Sigmoid colon (tissue), 7 donors: ENCODE results near the gene SV2B. TPM values are rescaled to one million over a fixed set of nuclear protein-coding genes. Genes with fewer than 3 reads are reported as not detected.

Source experiments
- DNase-seq: peaks from one replicate; pipeline ENCODE4 v3.0.0-alpha.2; 2019
- H3K27ac ChIP-seq, 4 donors: fragments of 200-600 bp; sonication (generic); one replicate each; pipeline ENCODE4 v1.5.1; 2016 to 2019; ENCODE audit warnings: mild to moderate bottlenecking in 1 of 4
- H3K27me3 ChIP-seq, 3 donors: fragments of 200-600 bp; sonication (generic); one replicate each; pipeline ENCODE4 v1.5.1; 2019; ENCODE audit warnings: mild to moderate bottlenecking in 1 of 3
- H3K36me3 ChIP-seq, 4 donors: fragments of 200-600 bp; sonication (generic); one replicate each; pipeline ENCODE4 v1.5.1; 2016 to 2019
- H3K4me1 ChIP-seq, 4 donors: fragments of 200-600 bp; sonication (generic); one replicate each; pipeline ENCODE4 v1.5.1; 2017 to 2019
- H3K4me3 ChIP-seq, 4 donors: fragments of 200-600 bp; sonication (generic); one replicate each; pipeline ENCODE4 v1.5.1; 2017 to 2019; ENCODE audit warnings: mild to moderate bottlenecking in 2 of 4, moderate library complexity in 1 of 4
- H3K9me3 ChIP-seq, 4 donors: fragments of 200-600 bp in 3 of 4; sonication (generic) in 3 of 4; one replicate each; pipeline versions ENCODE4 v1.5.1 to v1.6.1; 2013 to 2019
- EP300 ChIP-seq, 4 donors: sonication (generic); formaldehyde crosslinking; IDR thresholded peaks; one replicate each; pipeline ENCODE4 v1.6.1; 2017; ENCODE audit warnings: antibody characterized with exemption in 4 of 4
- POLR2A ChIP-seq, 2 donors: fragments of 450-650 bp; IDR thresholded peaks; one replicate each; pipeline ENCODE4 v1.6.1; 2016; ENCODE audit warnings: antibody characterized with exemption in 2 of 2, mild to moderate bottlenecking in 2 of 2, moderate library complexity in 2 of 2
- POLR2AphosphoS5 ChIP-seq, 4 donors: sonication (generic); formaldehyde crosslinking; IDR thresholded peaks; one replicate each; pipeline ENCODE4 v1.6.1; 2017; ENCODE audit warnings: antibody characterized with exemption in 4 of 4
- WGBS, 2 donors: extraction: QIAGEN DNeasy Blood & Tissue Kit; methylation state at CpG; one replicate each; pipeline ENCODE4 v1.1.7; 2013; 5-methylcytosine and 5-hydroxymethylcytosine counted together
- intact Hi-C: fragments of 100-400 bp; cut with DNase I; formaldehyde crosslinking; loops from one replicate; pipeline ENCODE4 v1.15.1; 2023
- polyA plus RNA-seq, 3 donors: library from polyadenylated mRNA; stranded (reverse); fragments of 200-250 nt; gene quantifications; one replicate each; pipeline ENCODE4 v1.2.3, GENCODE V29; 2013
- total RNA-seq, 4 donors: library from RNA; depleted of rRNA; stranded (reverse); fragments of >200 nt; gene quantifications; one replicate each; pipeline ENCODE4 v1.1.0, GENCODE V29; 2016
- TF ChIP-seq, protein P1 (sequence below), 4 experiments: fragments of 450-650 bp in 3 of 4; fragments of 200-600 bp in 1 of 4; IDR thresholded peaks; one replicate each; pipeline ENCODE4 v1.5.1; 2016 to 2019; ENCODE audit warnings: antibody characterized with exemption in 4 of 4, mild to moderate bottlenecking in 3 of 4, moderate library complexity in 2 of 4
- donor health status: healthy with polysubstance abuse.
- donor health status: Bipolar disorder and iron deficiency.
- donor health status: healthy.

The SV2B gene
- total and polyA plus RNA-seq, 7 donors = 2.0 to 5.0 (median 3.1) TPM; not detected in 2

DNA sequence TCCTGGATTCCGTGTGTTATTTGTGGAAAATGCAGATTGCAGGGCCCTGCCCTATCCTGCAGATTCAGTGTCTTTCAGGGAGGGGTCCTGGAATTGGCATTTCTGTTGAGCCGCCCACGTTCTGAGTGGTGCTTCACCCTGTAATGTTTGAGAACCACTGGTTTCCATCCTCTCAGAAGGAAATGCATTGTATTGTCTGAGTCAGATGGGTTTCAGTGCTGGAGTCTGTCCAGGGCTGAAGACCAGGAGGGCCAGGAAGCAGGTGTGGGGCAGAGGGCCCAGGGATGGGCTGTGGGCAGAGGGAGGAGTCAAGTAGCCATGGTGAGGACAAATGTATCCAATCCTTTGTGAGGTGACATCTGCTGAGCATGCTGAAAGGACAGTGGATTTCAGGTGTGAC lies 123.8 kb downstream of the SV2B start:
- Histone ChIP-seq H3K9me3 (no peaks in the 10 kb centered on the region), H3K4me1 (peaks cover 0 to 5% (median 0%) of the 10 kb centered on the region in 4 donors), H3K36me3 (no peaks in the 10 kb centered on the region), H3K27ac (no peak overlapping the region), H3K27me3 (peaks cover 0 to 8% (median 0%) of the 10 kb centered on the region in 3 donors), H3K4me3 (no peak overlapping the region)
- intact Hi-C loops = no loop called here
- WGBS, 2 donors = 63 to 71% methylated on average over 3 of the region's 3 CpGs
- no peak for DNase-seq
- TF ChIP-seq EP300 (IDR thresholded peaks at IDR 0.05) (no peak), POLR2A (IDR thresholded peaks at IDR 0.05) (no peak), POLR2AphosphoS5 (IDR thresholded peaks at IDR 0.05) (no peak)
- TF ChIP-seq, protein P1, sequence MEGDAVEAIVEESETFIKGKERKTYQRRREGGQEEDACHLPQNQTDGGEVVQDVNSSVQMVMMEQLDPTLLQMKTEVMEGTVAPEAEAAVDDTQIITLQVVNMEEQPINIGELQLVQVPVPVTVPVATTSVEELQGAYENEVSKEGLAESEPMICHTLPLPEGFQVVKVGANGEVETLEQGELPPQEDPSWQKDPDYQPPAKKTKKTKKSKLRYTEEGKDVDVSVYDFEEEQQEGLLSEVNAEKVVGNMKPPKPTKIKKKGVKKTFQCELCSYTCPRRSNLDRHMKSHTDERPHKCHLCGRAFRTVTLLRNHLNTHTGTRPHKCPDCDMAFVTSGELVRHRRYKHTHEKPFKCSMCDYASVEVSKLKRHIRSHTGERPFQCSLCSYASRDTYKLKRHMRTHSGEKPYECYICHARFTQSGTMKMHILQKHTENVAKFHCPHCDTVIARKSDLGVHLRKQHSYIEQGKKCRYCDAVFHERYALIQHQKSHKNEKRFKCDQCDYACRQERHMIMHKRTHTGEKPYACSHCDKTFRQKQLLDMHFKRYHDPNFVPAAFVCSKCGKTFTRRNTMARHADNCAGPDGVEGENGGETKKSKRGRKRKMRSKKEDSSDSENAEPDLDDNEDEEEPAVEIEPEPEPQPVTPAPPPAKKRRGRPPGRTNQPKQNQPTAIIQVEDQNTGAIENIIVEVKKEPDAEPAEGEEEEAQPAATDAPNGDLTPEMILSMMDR (IDR thresholded peaks at IDR 0.05) = no peak

DNA sequence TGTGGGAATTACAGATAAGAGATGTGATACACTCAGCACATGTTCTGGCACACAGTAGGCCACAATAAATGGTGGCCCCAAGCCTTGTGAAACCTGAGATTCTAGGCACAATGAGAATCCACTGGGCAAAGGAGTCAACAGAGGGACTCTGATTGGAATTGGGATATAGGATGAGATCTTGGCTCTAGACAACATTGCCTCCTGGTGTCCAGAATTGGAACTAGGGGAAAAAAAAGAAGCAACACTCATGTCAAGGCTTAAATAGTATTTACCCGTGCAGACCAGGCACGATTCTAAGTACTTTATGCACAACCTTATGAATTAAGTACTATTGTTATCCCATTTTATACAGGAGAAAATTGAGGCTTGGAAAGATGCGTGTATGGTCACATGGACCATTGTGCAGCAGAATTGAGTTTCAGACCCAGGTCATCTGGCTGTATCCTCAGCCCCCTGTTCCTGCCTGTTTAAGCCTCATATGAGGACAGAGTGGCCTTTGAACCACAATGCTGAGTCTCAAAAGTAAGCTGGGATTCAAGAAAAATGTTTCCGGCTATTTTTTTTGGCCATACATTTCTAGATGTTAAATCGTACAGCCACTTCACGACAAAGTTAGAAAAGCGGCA lies 124.8 kb downstream of the SV2B start:
- DNase-seq = no peak
- Histone ChIP-seq H3K4me3 (no peak overlapping the region), H3K36me3 (no peaks in the 10 kb centered on the region), H3K9me3 (no peaks in the 10 kb centered on the region), H3K27me3 (peaks cover 0 to 8% (median 0%) of the 10 kb centered on the region in 3 donors), H3K27ac (no peak overlapping the region), H3K4me1 (peaks cover 0 to 5% (median 0%) of the 10 kb centered on the region in 4 donors)
- 57 to 71% methylated on average over 7 of the region's 7 CpGs for WGBS, 2 donors
- TF ChIP-seq, protein P1 (IDR thresholded peaks at IDR 0.05) = peak in 3 of 4 experiments; percentile 23 to 50 (median 41)
- no peak for TF ChIP-seq POLR2AphosphoS5 (IDR thresholded peaks at IDR 0.05)
- intact Hi-C loops = loop anchor here (5.0 kb wide), 1 partner anchor 168 kb away; no protein-coding TSS in a partner anchor

DNA sequence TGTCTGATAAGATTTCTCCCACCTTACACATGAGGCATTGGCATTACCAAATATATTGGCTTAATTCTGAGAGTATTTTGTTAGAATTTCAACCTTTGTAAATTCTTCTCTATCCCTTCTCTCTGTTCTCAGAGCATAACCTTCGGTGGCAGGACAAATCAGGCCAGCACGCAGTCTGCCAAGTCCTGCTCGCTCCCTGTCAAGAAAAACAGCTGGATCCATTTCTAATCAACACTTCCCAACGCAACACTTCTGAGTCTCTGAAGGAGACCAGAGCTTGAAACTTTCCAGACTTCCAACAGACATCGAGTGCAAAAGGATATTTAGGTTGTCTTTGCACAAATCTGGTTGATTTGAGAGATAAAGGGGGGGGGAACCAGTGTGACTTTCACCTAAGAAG lies 125.7 kb downstream of the SV2B start:
- WGBS, 2 donors = 69 to 79% methylated on average over 5 of the region's 5 CpGs
- Histone ChIP-seq H3K4me3 (no peak overlapping the region), H3K9me3 (no peaks in the 10 kb centered on the region), H3K4me1 (peaks cover 0 to 5% (median 0%) of the 10 kb centered on the region in 4 donors), H3K27ac (no peak overlapping the region), H3K27me3 (peaks cover 0 to 8% (median 0%) of the 10 kb centered on the region in 3 donors), H3K36me3 (no peaks in the 10 kb centered on the region)
- intact Hi-C loops = loop anchor here (5.0 kb wide), 1 partner anchor 168 kb away; no protein-coding TSS in a partner anchor
- DNase-seq = no peak
- TF ChIP-seq POLR2A (IDR thresholded peaks at IDR 0.05) (no peak), POLR2AphosphoS5 (IDR thresholded peaks at IDR 0.05) (peak in 2 of 4 donors; percentile 20 to 45)

DNA sequence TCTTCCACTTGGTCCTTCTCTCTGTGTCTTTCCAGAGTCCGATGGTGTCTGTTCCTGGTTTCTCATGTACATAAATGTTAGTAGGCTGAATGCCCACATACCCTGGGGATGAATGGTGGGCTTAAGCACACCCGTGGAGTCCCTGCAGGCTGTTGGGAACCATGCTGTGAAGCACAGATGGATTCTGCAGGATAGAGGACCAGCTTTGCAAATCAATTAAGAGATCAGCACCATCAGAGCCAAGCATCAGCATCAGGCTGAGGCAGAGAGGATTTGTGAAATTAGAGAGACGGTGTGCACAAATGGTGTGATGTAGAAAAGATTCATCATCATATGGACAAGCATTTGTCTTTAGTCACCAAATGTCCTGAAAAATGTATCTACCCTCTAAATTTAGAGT lies 127.1 kb downstream of the SV2B start:
- peaks cover 0 to 5% (median 0%) of the 10 kb centered on the region in 4 donors for H3K4me1 ChIP-seq
- H3K27me3 ChIP-seq = peaks cover 0 to 8% (median 0%) of the 10 kb centered on the region in 3 donors
- 58 to 69% methylated on average over 3 of the region's 3 CpGs for WGBS, 2 donors
- H3K9me3 ChIP-seq = no peaks in the 10 kb centered on the region
- no peak overlapping the region for H3K27ac ChIP-seq
- no peaks in the 10 kb centered on the region for H3K36me3 ChIP-seq
- H3K4me3 ChIP-seq = no peak overlapping the region
- TF ChIP-seq POLR2AphosphoS5 (IDR thresholded peaks at IDR 0.05) (no peak), EP300 (IDR thresholded peaks at IDR 0.05) (no peak), POLR2A (IDR thresholded peaks at IDR 0.05) (no peak)
- TF ChIP-seq, protein P1 (IDR thresholded peaks at IDR 0.05) = no peak
- intact Hi-C loops = loop anchor here (5.0 kb wide), 1 partner anchor 170 kb away; no protein-coding TSS in a partner anchor
- no peak for DNase-seq

DNA sequence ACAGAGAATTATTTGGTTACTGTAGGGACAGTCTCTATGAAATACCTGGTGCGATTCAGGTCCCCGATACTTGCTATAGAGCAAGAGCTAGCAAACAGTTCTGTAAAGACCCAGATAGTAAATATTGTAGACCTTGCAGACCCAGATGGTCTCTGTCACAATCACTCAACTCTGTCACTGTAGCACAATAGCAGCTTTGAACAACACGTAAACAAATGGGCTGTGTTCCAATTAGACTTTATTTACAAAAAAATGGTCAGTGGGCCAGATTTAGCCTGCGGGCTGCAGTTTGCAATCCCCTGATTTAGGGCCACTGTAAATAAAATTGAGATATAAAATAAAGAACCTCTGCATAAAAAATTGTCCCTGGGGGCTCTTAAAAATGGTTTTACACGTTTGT lies 127.7 kb downstream of the SV2B start:
- WGBS, 2 donors = 60 to 62% methylated on average over 5 of the region's 5 CpGs
- no peaks in the 10 kb centered on the region for H3K9me3 ChIP-seq
- intact Hi-C loops = loop anchor here (5.0 kb wide), 1 partner anchor 170 kb away; no protein-coding TSS in a partner anchor
- no peak overlapping the region for H3K4me3 ChIP-seq
- no peaks in the 10 kb centered on the region for H3K36me3 ChIP-seq
- H3K27me3 ChIP-seq = peaks cover 0 to 8% (median 0%) of the 10 kb centered on the region in 3 donors
- peaks cover 0 to 5% (median 0%) of the 10 kb centered on the region in 4 donors for H3K4me1 ChIP-seq
- H3K27ac ChIP-seq = no peak overlapping the region
- TF ChIP-seq POLR2A (IDR thresholded peaks at IDR 0.05) = no peak
- TF ChIP-seq EP300 (IDR thresholded peaks at IDR 0.05) = no peak
- TF ChIP-seq POLR2AphosphoS5 (IDR thresholded peaks at IDR 0.05) = no peak
- TF ChIP-seq, protein P1 (IDR thresholded peaks at IDR 0.05) = no peak
- no peak for DNase-seq
